Pancreas (tissue), 10 donors: ENCODE data around the gene CCDC27. TPM values are rescaled to one million over a fixed set of nuclear protein-coding genes. Genes with fewer than 3 reads are reported as not detected.
"Not testable (repeated sequence)": the region's sequence is repeated elsewhere in the genome, so short reads cannot be mapped to it uniquely, and the experiment has no call there.

ENCODE experiments used
- ATAC-seq, 4 donors: fragments of 200-7000 bp; cut with Tn5 transposase; one replicate each; pipeline versions ENCODE4 v1.8.0 to v1.9.1; 2020; ENCODE audit warnings: mild to moderate bottlenecking in 4 of 4, moderate library complexity in 4 of 4
- DNase-seq, 6 donors: peaks; one replicate each; pipeline ENCODE4 v3.0.0-alpha.2; 2020
- FAIRE-seq: peaks from 2 replicates; lab custom pipeline; 2012; peaks lifted over from hg19 to GRCh38; lab: Jason Lieb, UNC
- H3K27ac ChIP-seq, 4 donors: fragments of 200-600 bp; sonication (generic); 1 replicate in 3 of 4; 2 replicates in 1 of 4; pipeline versions ENCODE4 v1.5.0 to v1.8.0; 2020
- H3K27me3 ChIP-seq, 4 donors: fragments of 200-600 bp; one replicate each; pipeline ENCODE4 v1.8.0; 2021
- H3K36me3 ChIP-seq, 3 donors: fragments of 200-600 bp; sonication (generic) in 1 of 3; one replicate each; pipeline versions ENCODE4 v1.5.0 to v1.8.0; 2020 to 2021
- H3K4me1 ChIP-seq, 3 donors: fragments of 200-600 bp; one replicate each; pipeline ENCODE4 v1.8.0; 2021
- H3K4me3 ChIP-seq, 4 donors: fragments of 200-600 bp; sonication (generic) in 2 of 4; one replicate each; pipeline versions ENCODE4 v1.5.0 to v1.8.0; 2020 to 2021
- H3K9me3 ChIP-seq, 4 donors: fragments of 200-600 bp; one replicate each; pipeline ENCODE4 v1.8.0; 2021
- CTCF ChIP-seq, 4 donors: fragments of 200-600 bp; sonication (generic) in 3 of 4; IDR thresholded peaks; one replicate each; pipeline versions ENCODE4 v1.5.0 to v1.8.0; 2021; ENCODE audit warnings: antibody characterized with exemption in 4 of 4
- WGBS, 2 donors: extraction: QIAGEN DNeasy Blood & Tissue Kit; methylation state at CpG; one replicate each; pipeline ENCODE4 v1.1.7; 2013; 5-methylcytosine and 5-hydroxymethylcytosine counted together
- intact Hi-C, 3 donors: fragments of 100-400 bp; cut with DNase I; formaldehyde crosslinking; loops; one replicate each; pipeline versions ENCODE4 v1.11.1 to v1.14.2; 2022
- polyA plus RNA-seq, 2 donors: library from polyadenylated mRNA; stranded (reverse); fragments of 200-250 nt; gene quantifications; one replicate each; pipeline ENCODE4 v1.2.3, GENCODE V29; 2013
- total RNA-seq, 6 donors: library from RNA; stranded (reverse); fragmentation: NEBNext Ultra II Directional in 4 of 6; extraction: Animal tissue kit (Norgen Biotek cat#: 25700) in 4 of 6; gene quantifications; one replicate each; pipeline versions ENCODE4 v1.2.1 to v1.2.4, GENCODE V29; 2021 to 2023
- donor health status: healthy with polysubstance abuse.
- donor health status: DM: no; HTN: no; CAD: no; lungs with moderate emphysema.
- donor health status: DM: no; HTN: no; CAD: no.
- donor health status: control.
- donor health status: control.
- donor health status: Bipolar disorder and iron deficiency.
- donor health status: DM: yes; HTN: yes; CAD: no.
- donor health status: DM: no; HTN: no; CAD: no.
- donor health status: DM: no; HTN: no; CAD: no.
- donor health status: DM: yes; HTN: yes; CAD: no.

The CCDC27 gene
- total and polyA plus RNA-seq, 8 donors, result 0.04 TPM; not detected in 7

DNA sequence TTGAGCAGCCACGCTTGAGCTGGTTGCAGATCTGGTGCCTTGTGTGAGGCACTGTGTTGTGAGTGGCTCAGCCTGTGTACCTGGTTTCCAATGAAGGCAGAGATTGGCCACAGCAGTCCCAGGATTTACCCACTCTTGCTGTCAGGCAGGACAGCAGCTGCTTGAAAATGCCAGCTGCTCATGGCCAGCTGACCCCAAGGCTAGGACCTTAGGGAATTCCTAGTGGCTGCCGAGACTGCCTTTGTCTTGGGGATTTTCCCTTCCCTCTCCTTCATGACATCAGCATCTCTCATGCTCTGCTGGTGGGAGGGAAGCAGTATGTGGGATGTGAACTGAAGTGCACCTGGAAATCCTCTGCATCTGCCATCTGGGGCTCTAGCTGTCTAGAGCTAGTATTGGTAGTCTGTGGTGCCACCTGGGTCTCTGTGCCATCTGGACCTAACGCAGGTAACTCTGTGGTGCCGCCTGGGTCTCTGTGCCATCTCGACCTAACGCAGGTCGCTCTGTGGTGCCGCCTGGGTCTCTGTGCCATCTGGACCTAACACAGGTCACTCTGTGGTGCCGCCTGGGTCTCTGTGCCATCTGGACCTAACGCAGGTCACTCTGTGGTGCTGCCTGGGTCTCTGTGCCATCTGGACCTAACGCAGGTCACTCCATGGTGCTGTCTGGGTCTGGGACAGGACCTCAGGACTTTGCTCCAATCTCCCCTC lies 47.9 kb downstream of the CCDC27 start:
- no peak for ATAC-seq
- FAIRE-seq, result no peak
- no peaks in the 10 kb centered on the region for H3K36me3 ChIP-seq
- DNase-seq, result peak in 1 of 6 donors; percentile 18
- intact Hi-C loops, result no loop called here
- no peak overlapping the region for H3K27ac ChIP-seq
- no peak overlapping the region for H3K4me3 ChIP-seq
- no peaks in the 10 kb centered on the region for H3K27me3 ChIP-seq
- H3K4me1 ChIP-seq, result peaks cover 0 to 2% (median 1%) of the 10 kb centered on the region in 3 donors
- H3K9me3 ChIP-seq, result no peaks in the 10 kb centered on the region
- TF ChIP-seq CTCF (IDR thresholded peaks at IDR 0.05), result no peak
- 68 to 72% methylated on average over 10 to 11 of the region's 11 CpGs for WGBS, 2 donors

GRCh38 chr1:3800795-3801194 lies 48.5 kb downstream of the CCDC27 start:
- not testable (repeated sequence) for DNase-seq

DNA sequence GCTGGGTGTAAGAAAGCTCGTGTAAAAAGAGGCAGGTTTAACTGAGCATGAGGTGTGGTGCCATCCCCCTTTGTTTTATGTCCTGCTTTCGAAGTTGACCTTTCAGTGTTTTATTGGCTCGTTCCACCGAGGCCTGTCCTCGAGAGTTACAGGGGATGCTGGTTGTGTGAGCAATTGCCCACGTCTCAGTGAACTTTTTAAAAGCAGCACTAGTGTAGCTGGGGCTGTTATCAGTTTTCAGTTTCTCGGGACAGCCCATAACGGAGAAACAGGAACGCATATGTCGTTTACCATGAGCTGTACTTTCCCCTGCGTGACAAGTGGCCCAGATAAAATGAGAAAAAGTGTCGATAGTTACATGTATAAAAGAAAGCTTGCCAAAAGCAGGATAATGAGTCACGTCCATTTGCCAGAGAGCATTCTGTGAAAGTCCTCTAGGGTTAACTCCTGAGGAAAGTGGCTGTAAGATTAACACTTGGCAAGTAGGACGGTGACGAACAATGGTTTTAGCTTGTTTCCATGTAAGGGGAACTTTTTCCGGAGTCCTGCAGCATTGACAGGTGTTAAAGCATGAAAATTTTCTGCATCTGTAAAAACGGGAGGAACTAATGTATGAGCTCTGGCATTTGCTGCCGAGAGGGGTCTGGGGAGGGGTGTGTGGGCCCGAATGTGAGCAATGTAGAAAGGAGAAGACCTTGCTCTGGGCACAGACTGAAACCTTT lies 51.8 kb downstream of the CCDC27 start:
- FAIRE-seq, result no peak
- no peak for TF ChIP-seq CTCF (IDR thresholded peaks at IDR 0.05)
- DNase-seq, result no peak
- Histone ChIP-seq H3K27ac (no peak overlapping the region), H3K4me3 (no peak overlapping the region), H3K9me3 (no peaks in the 10 kb centered on the region), H3K27me3 (no peaks in the 10 kb centered on the region), H3K4me1 (no peaks in the 10 kb centered on the region), H3K36me3 (no peaks in the 10 kb centered on the region)
- intact Hi-C loops, result no loop called here
- no peak for ATAC-seq
- 52 to 58% methylated on average over 19 of the region's 19 CpGs for WGBS, 2 donors

More at GRCh38 chr1:3800795-3801194, 48.5 kb downstream of the CCDC27 start:
- H3K9me3 ChIP-seq, H3K4me1 ChIP-seq, H3K36me3 ChIP-seq, H3K27ac ChIP-seq, ATAC-seq, H3K27me3 ChIP-seq, H3K4me3 ChIP-seq, intact Hi-C loops, FAIRE-seq: not testable (repeated sequence)
- WGBS, 2 donors, result 62 to 73% methylated on average over 3 of the region's 3 CpGs

- WGBS, 2 donors, result 54 to 65% methylated on average over 7 of the region's 7 CpGs
- H3K9me3 ChIP-seq, intact Hi-C loops, DNase-seq, H3K27me3 ChIP-seq, H3K27ac ChIP-seq, FAIRE-seq, H3K4me3 ChIP-seq, H3K36me3 ChIP-seq, H3K4me1 ChIP-seq, ATAC-seq: not testable (repeated sequence)
These were observed 52.3 kb downstream of the CCDC27 start for GRCh38 chr1:3804627-3804944.

DNA sequence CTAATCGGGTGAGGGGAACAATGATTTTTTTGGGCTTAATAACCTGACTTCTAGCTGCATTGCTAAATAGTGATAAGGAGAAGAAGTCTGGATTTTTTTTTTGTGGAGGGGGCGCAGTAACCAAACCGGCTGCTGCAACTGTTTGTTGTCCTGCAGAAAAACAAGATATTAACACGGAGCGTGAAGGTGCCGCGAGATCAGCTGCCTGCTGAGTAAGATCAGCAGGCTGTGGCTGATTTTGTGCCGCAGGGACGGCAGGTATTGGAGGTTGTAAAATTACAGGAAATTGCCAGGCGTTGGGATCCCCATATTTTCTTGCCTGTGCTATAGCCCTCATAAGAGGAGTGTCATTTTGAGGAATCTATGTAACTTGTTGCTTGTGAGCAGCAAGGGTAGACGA lies 52.8 kb downstream of the CCDC27 start:
- Histone ChIP-seq H3K4me3 (no peak overlapping the region), H3K36me3 (no peaks in the 10 kb centered on the region), H3K27me3 (no peaks in the 10 kb centered on the region), H3K9me3 (no peaks in the 10 kb centered on the region), H3K27ac (no peak overlapping the region), H3K4me1 (no peaks in the 10 kb centered on the region)
- TF ChIP-seq CTCF (IDR thresholded peaks at IDR 0.05), result no peak
- no peak for FAIRE-seq
- 55 to 82% methylated on average over 11 of the region's 11 CpGs for WGBS, 2 donors
- no peak for DNase-seq
- no peak for ATAC-seq
- intact Hi-C loops, result no loop called here

DNA sequence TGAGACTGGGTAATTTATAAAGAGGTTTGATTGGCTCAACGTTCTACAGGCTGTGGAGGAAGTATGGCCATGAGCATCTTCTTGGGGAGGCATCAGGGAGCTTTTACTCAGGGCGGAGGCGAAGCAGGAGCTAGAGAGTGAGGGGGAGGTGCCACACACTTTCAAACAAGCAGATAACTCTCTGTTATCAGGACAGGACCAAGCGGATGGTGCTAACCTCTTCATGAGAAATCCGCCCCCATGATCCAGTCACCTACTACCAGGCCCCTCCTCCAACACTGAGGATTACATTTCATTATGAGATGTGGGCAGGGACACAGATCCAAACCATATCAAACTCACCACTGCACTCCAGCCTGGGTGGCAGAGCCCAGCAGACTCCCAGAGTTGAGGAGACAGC lies 55.5 kb downstream of the CCDC27 start:
- intact Hi-C loops, result no loop called here
- ATAC-seq, result no peak

More for the DNA sequence above, 55.5 kb downstream of the CCDC27 start:
- no peak for FAIRE-seq
- no peak for TF ChIP-seq CTCF (IDR thresholded peaks at IDR 0.05)
- 65 to 75% methylated on average over 5 of the region's 5 CpGs for WGBS, 2 donors
- DNase-seq, result peak in 1 of 6 donors; percentile 4
- Histone ChIP-seq H3K9me3 (no peaks in the 10 kb centered on the region), H3K4me3 (no peak overlapping the region), H3K36me3 (no peaks in the 10 kb centered on the region), H3K4me1 (no peaks in the 10 kb centered on the region), H3K27me3 (no peaks in the 10 kb centered on the region), H3K27ac (no peak overlapping the region)
